Ovary (tissue), 9 donors: ENCODE results near the gene YTHDC2. TPM values are rescaled to one million over a fixed set of nuclear protein-coding genes. Genes with fewer than 3 reads are reported as not detected.

Experiments
- DNase-seq, 5 donors: peaks; one replicate each; pipeline ENCODE4 v3.0.0-alpha.2; 2019 to 2020
- H3K27ac ChIP-seq, 2 donors: fragments of 200-600 bp; one replicate each; pipeline versions ENCODE4 v1.5.1 to v1.8.0; 2019 to 2022
- H3K27me3 ChIP-seq: fragments of 200-600 bp; one replicate; pipeline ENCODE4 v1.8.0; 2022
- H3K36me3 ChIP-seq: fragments of 200-600 bp; sonication (generic); one replicate; pipeline ENCODE4 v1.5.1; 2019
- H3K4me1 ChIP-seq: one replicate; pipeline ENCODE4 v1.8.1; 2013; ENCODE audit warnings: mild to moderate bottlenecking, moderate library complexity; ENCODE audit not compliant: insufficient read depth
- H3K4me3 ChIP-seq: fragments of 200-600 bp; sonication (generic); one replicate; pipeline ENCODE4 v1.5.1; 2017
- H3K9me3 ChIP-seq, 2 donors: fragments of 200-600 bp in 1 of 2; sonication (generic) in 1 of 2; one replicate each; pipeline versions ENCODE4 v1.5.1 to v1.8.1; 2013 to 2019; ENCODE audit warnings: mild to moderate bottlenecking in 1 of 2, moderate library complexity in 1 of 2
- EP300 ChIP-seq: sonication (generic); formaldehyde crosslinking; IDR thresholded peaks from one replicate; pipeline ENCODE4 v1.6.1; 2017; ENCODE audit warnings: antibody characterized with exemption
- POLR2A ChIP-seq: fragments of 450-650 bp; IDR thresholded peaks from one replicate; pipeline ENCODE4 v1.6.1; 2017; ENCODE audit warnings: antibody characterized with exemption, mild to moderate bottlenecking, moderate library complexity
- WGBS, 3 donors: extraction: QIAGEN DNeasy Blood & Tissue Kit in 1 of 3; methylation state at CpG; one replicate each; pipeline versions ENCODE4 v1.1.5 to v1.1.7; 2013 to 2017; 5-methylcytosine and 5-hydroxymethylcytosine counted together
- intact Hi-C, 4 donors: fragments of 100-400 bp; cut with DNase I; formaldehyde crosslinking; loops; one replicate each; pipeline versions ENCODE4 v1.11.0 to v1.15.1; 2022 to 2023
- polyA plus RNA-seq, 2 donors: library from polyadenylated mRNA; stranded (reverse); fragments of 200-250 nt in 1 of 2; fragments of 350-450 nt in 1 of 2; fragmentation: Illumina TruSeq in 1 of 2; extraction: RNeasy Lipid Tissue Mini Kit (QIAGEN cat#74804) in 1 of 2; gene quantifications; one replicate each; pipeline ENCODE4 v1.2.3, GENCODE V29; 2013 to 2014
- total RNA-seq, 7 donors: library from RNA; depleted of rRNA in 2 of 7; stranded (reverse); fragments of >200 nt in 2 of 7; fragmentation: NEBNext Ultra II Directional in 3 of 7; extraction: Animal tissue kit (Norgen Biotek cat#: 25700) in 3 of 7; gene quantifications; one replicate each; pipeline versions ENCODE4 v1.1.0 to v1.2.4, GENCODE V29; 2016 to 2023
- TF ChIP-seq, protein P1 (sequence below), 3 donors: fragments of 450-650 bp in 2 of 3; fragments of 200-600 bp in 1 of 3; IDR thresholded peaks; one replicate each; pipeline versions ENCODE4 v1.5.1 to v1.8.0; 2016 to 2022; ENCODE audit warnings: antibody characterized with exemption in 3 of 3, mild to moderate bottlenecking in 1 of 3
- donor health status: DM: no; HTN: no; CAD: no; lungs with moderate emphysema.
- donor health status: DM: no; HTN: no; CAD: no.
- donor health status: Bipolar disorder and iron deficiency.
- donor health status: DM: yes; HTN: yes; CAD: no.
- donor health status: DM: no; HTN: no; CAD: no.
- donor health status: DM: yes; HTN: yes; CAD: no.

Gene YTHDC2
- total and polyA plus RNA-seq, 9 donors, result 9.1 to 36.2 (median 23.7) TPM

GRCh38 chr5:113581388-113581787 is 67.9 kb downstream of the YTHDC2 start:
- intact Hi-C loops, result no loop called here
- Histone ChIP-seq H3K36me3 (no peaks in the 10 kb centered on the region), H3K27me3 (no peaks in the 10 kb centered on the region), H3K4me1 (no peaks in the 10 kb centered on the region), H3K27ac (no peak overlapping the region), H3K4me3 (no peak overlapping the region), H3K9me3 (no peaks in the 10 kb centered on the region)
- WGBS, 3 donors, result 79 to 94% (median 86%) methylated on average over 2 of the region's 2 CpGs
- TF ChIP-seq, protein P1, sequence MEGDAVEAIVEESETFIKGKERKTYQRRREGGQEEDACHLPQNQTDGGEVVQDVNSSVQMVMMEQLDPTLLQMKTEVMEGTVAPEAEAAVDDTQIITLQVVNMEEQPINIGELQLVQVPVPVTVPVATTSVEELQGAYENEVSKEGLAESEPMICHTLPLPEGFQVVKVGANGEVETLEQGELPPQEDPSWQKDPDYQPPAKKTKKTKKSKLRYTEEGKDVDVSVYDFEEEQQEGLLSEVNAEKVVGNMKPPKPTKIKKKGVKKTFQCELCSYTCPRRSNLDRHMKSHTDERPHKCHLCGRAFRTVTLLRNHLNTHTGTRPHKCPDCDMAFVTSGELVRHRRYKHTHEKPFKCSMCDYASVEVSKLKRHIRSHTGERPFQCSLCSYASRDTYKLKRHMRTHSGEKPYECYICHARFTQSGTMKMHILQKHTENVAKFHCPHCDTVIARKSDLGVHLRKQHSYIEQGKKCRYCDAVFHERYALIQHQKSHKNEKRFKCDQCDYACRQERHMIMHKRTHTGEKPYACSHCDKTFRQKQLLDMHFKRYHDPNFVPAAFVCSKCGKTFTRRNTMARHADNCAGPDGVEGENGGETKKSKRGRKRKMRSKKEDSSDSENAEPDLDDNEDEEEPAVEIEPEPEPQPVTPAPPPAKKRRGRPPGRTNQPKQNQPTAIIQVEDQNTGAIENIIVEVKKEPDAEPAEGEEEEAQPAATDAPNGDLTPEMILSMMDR (IDR thresholded peaks at IDR 0.05), result no peak
- TF ChIP-seq POLR2A (no peak), EP300 (no peak)
- DNase-seq, result no peak

DNA sequence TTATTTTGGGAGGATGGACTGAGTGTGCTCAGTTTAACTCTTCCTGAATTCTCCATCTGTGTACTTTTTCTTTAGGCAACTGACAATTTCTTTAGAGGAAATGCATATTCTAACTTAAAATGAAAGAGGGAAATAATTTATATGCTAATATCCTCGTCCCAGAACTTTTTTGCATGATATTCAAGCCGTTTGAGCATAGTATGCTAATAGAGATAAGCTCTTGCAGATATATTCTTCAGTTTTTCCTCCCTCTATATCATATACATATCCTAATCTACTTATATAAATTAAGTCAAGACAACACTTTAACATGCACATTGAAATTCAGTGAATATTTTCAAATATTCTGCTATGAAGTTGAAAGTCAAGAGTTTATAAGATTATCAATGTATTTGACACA is 84.7 kb downstream of the YTHDC2 start:
- Histone ChIP-seq H3K4me3 (no peak overlapping the region), H3K36me3 (no peaks in the 10 kb centered on the region), H3K9me3 (no peaks in the 10 kb centered on the region), H3K4me1 (no peaks in the 10 kb centered on the region), H3K27me3 (no peaks in the 10 kb centered on the region), H3K27ac (no peak overlapping the region)
- TF ChIP-seq EP300 (no peak), POLR2A (no peak)
- TF ChIP-seq, protein P1 (IDR thresholded peaks at IDR 0.05), result no peak
- DNase-seq, result no peak
- WGBS, 3 donors, result 72 to 80% (median 79%) methylated on average over 2 of the region's 2 CpGs
- intact Hi-C loops, result no loop called here

DNA sequence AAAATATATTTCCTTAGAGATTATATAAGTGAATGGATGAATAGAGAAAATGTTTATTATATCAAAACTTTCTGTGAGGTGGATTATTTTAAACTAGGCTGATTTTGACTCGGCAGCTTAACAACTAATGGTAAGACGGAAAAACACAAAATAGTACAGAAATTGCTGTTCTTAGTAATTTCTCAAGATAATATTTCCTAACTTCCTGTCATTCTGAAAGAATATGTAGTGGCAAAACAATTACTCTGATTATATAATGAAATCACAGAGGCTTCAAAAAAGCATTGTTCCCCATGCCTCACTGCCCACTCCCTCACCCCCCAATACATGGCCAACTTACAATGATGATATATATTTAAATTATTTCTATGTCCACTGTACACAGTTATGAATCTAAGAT is 85.4 kb downstream of the YTHDC2 start:
- no peak overlapping the region for H3K4me3 ChIP-seq
- intact Hi-C loops, result no loop called here
- H3K27me3 ChIP-seq, result no peaks in the 10 kb centered on the region
- H3K27ac ChIP-seq, result no peak overlapping the region
- no peaks in the 10 kb centered on the region for H3K4me1 ChIP-seq
- DNase-seq, result no peak
- 80 to 82% (median 82%) methylated on average over 2 of the region's 2 CpGs for WGBS, 3 donors
- no peak for TF ChIP-seq POLR2A
- TF ChIP-seq EP300, result no peak
- TF ChIP-seq, protein P1 (IDR thresholded peaks at IDR 0.05), result no peak
- no peaks in the 10 kb centered on the region for H3K9me3 ChIP-seq
- H3K36me3 ChIP-seq, result no peaks in the 10 kb centered on the region

GRCh38 chr5:113600255-113600905 is 86.9 kb downstream of the YTHDC2 start:
- no peak overlapping the region for H3K4me3 ChIP-seq
- 37 to 45% (median 40%) methylated on average over 4 of the region's 4 CpGs for WGBS, 3 donors
- H3K4me1 ChIP-seq, result no peaks in the 10 kb centered on the region
- TF ChIP-seq EP300, result no peak
- TF ChIP-seq POLR2A, result no peak
- TF ChIP-seq, protein P1 (IDR thresholded peaks at IDR 0.05), result no peak
- H3K9me3 ChIP-seq, result no peaks in the 10 kb centered on the region
- H3K36me3 ChIP-seq, result no peaks in the 10 kb centered on the region
- no peak for DNase-seq
- no peak overlapping the region for H3K27ac ChIP-seq
- intact Hi-C loops, result no loop called here
- no peaks in the 10 kb centered on the region for H3K27me3 ChIP-seq
